ENCODE data around the gene PHOX2B.

- no peak for TF ChIP-seq CTCF (IDR thresholded peaks at IDR 0.05)
- no peak for TF ChIP-seq POLR2A (IDR thresholded peaks at IDR 0.05)
Measured at GRCh38 chr4:41728573-41728913, 20.0 kb downstream of the PHOX2B start.
